ENCODE data around the gene ZNF35. TPM values are rescaled to one million over a fixed set of nuclear protein-coding genes. Genes with fewer than 3 reads are reported as not detected.
"Not testable (repeated sequence)": the region's sequence is repeated elsewhere in the genome, so short reads cannot be mapped to it uniquely, and the experiment has no call there.

ZNF35 gene
- total RNA-seq, 1 donor from 2014 or later, result 9.3 TPM

GRCh38 chr3:44666346-44666745 lies 17.8 kb downstream of the ZNF35 start:
- TF ChIP-seq POLR2AphosphoS5 (IDR thresholded peaks at IDR 0.05; ENCODE audit: insufficient read depth in 1 of 2, low read depth in 1 of 2) (no peak), CTCF (IDR thresholded peaks at IDR 0.05) (no peak), POLR2A (IDR thresholded peaks at IDR 0.05) (no peak)
- intact Hi-C loops (cut with DNase I), result no loop called here
- Histone ChIP-seq H3K36me3 (peaks cover 0 to 4% of the 10 kb centered on the region in 2 donors), H3K27me3 (no peaks in the 10 kb centered on the region), H3K4me3 (no peak overlapping the region), H3K4me1 (no peaks in the 10 kb centered on the region), H3K27ac (no peak overlapping the region), H3K9me3 (no peaks in the 10 kb centered on the region)
- no peak for DNase-seq (ENCODE audit: extremely low spot score in 2 of 2)

GRCh38 chr3:44669760-44670159 lies 21.2 kb downstream of the ZNF35 start:
- H3K4me1 ChIP-seq, result no peaks in the 10 kb centered on the region
- intact Hi-C loops (cut with DNase I), result no loop called here

GRCh38 chr3:44673466-44673865 lies 24.9 kb downstream of the ZNF35 start:
- intact Hi-C loops (cut with DNase I); H3K27ac ChIP-seq; H3K4me3 ChIP-seq; H3K27me3 ChIP-seq; H3K36me3 ChIP-seq; H3K4me1 ChIP-seq; H3K9me3 ChIP-seq: not testable (repeated sequence)
- peak in 1 of 2 donors; percentile 47 for DNase-seq (ENCODE audit: extremely low spot score in 2 of 2)

More at GRCh38 chr3:44669760-44670159, 21.2 kb downstream of the ZNF35 start:
- H3K9me3 ChIP-seq, result no peaks in the 10 kb centered on the region
- H3K36me3 ChIP-seq, result no peaks in the 10 kb centered on the region
- H3K27ac ChIP-seq, result no peak overlapping the region
- no peaks in the 10 kb centered on the region for H3K27me3 ChIP-seq
- H3K4me3 ChIP-seq, result no peak overlapping the region
- TF ChIP-seq POLR2AphosphoS5 (IDR thresholded peaks at IDR 0.05; ENCODE audit: insufficient read depth in 1 of 2, low read depth in 1 of 2) (no peak), CTCF (IDR thresholded peaks at IDR 0.05) (no peak), POLR2A (IDR thresholded peaks at IDR 0.05) (no peak)
- no peak for DNase-seq (ENCODE audit: extremely low spot score in 2 of 2)

GRCh38 chr3:44674211-44674610 lies 25.7 kb downstream of the ZNF35 start:
- no peaks in the 10 kb centered on the region for H3K9me3 ChIP-seq

GRCh38 chr3:44678480-44679116 lies 30.1 kb downstream of the ZNF35 start:
- Histone ChIP-seq H3K27ac (no peak overlapping the region), H3K27me3 (no peaks in the 10 kb centered on the region), H3K9me3 (no peaks in the 10 kb centered on the region), H3K4me3 (no peak overlapping the region), H3K4me1 (no peaks in the 10 kb centered on the region), H3K36me3 (no peaks in the 10 kb centered on the region)
- peak in 1 of 2 donors; percentile 34 for DNase-seq (ENCODE audit: extremely low spot score in 2 of 2)
- TF ChIP-seq POLR2A (IDR thresholded peaks at IDR 0.05) (no peak), CTCF (IDR thresholded peaks at IDR 0.05) (no peak), POLR2AphosphoS5 (IDR thresholded peaks at IDR 0.05; ENCODE audit: insufficient read depth in 1 of 2, low read depth in 1 of 2) (no peak)
- intact Hi-C loops (cut with DNase I), result no loop called here

More at GRCh38 chr3:44674211-44674610, 25.7 kb downstream of the ZNF35 start:
- TF ChIP-seq POLR2A (IDR thresholded peaks at IDR 0.05) (no peak), POLR2AphosphoS5 (IDR thresholded peaks at IDR 0.05; ENCODE audit: insufficient read depth in 1 of 2, low read depth in 1 of 2) (no peak), CTCF (IDR thresholded peaks at IDR 0.05) (no peak)
- Histone ChIP-seq H3K36me3 (no peaks in the 10 kb centered on the region), H3K27ac (no peak overlapping the region), H3K4me3 (no peak overlapping the region), H3K27me3 (no peaks in the 10 kb centered on the region), H3K4me1 (no peaks in the 10 kb centered on the region)
- DNase-seq (ENCODE audit: extremely low spot score in 2 of 2), result no peak
- intact Hi-C loops (cut with DNase I), result no loop called here
